Measurements from ENCODE around the gene TJP2.

Gene TJP2

GRCh38 chr9:69308206-69308931, 134.3 kb downstream of the TJP2 start:
- H3K27ac ChIP-seq, result no peak overlapping the region
- POLR2A ChIA-PET (ENCODE audit: low non-redundant PET), result no interaction called here
- CTCF ChIA-PET, result interaction anchor here (0.6 kb wide), 2 partner anchors 39 to 322 kb away, joined by 3 to 4 read pairs; no protein-coding TSS in a partner anchor
- TF ChIP-seq CTCF (conservative IDR thresholded peaks at IDR 0.05; ENCODE audit: low read depth), result no peak
- DNase-seq (ENCODE audit: low spot score), result no peak

DNA sequence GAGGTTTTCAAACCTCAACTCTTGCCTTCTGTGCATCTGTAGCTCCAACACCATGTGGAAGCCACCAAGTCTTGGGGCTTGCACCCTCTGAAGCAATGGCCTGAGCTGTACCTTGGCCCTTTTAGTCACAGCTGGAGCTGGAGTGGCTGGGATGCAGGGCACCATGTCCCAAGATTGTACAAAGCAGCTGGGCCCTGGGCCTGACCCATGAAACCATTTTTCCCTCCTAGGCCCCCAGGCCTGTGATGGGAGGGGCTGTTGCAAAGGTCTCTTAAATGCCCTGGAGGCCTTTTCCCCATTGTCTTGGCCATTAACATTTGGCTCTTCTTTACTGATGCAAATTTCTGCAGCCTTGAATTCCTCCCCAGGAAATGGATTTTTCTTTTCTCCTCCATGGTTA, 139.1 kb downstream of the TJP2 start:
- TF ChIP-seq CTCF (conservative IDR thresholded peaks at IDR 0.05; ENCODE audit: low read depth), result no peak
- no peak for DNase-seq (ENCODE audit: low spot score)
- H3K27ac ChIP-seq, result no peak overlapping the region
- CTCF ChIA-PET, result no interaction called here
- POLR2A ChIA-PET (ENCODE audit: low non-redundant PET), result no interaction called here

- no peak overlapping the region for H3K27ac ChIP-seq
- TF ChIP-seq CTCF (conservative IDR thresholded peaks at IDR 0.05; ENCODE audit: low read depth), result no peak
- ChIA-PET POLR2A (ENCODE audit: low non-redundant PET) (no interaction called here), CTCF (no interaction called here)
- DNase-seq (ENCODE audit: low spot score), result no peak
Measured at GRCh38 chr9:69314547-69314946, 140.5 kb downstream of the TJP2 start.

DNA sequence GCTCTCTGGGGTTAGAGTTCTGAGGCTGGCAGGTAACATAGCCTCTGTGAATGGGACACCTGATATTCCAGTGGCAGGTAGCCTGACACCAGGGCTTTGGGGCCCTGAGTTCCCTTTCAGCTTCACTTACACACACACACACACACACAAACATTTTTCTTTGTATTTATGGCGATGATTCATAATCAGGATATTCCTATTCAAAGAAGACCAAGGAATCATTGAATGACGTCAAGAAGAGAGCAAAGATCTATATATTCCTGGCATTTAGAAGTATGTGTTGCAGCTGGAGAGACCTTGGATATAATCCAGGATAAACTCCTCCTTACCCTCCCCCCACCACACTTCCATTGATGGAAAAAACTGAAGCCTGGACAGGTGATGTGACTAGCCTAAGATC, 143.0 kb downstream of the TJP2 start:
- ChIA-PET CTCF (no interaction called here), POLR2A (ENCODE audit: low non-redundant PET) (no interaction called here)
- DNase-seq (ENCODE audit: low spot score), result peak; percentile 36
- TF ChIP-seq CTCF (conservative IDR thresholded peaks at IDR 0.05; ENCODE audit: low read depth), result no peak
- no peak overlapping the region for H3K27ac ChIP-seq

DNA sequence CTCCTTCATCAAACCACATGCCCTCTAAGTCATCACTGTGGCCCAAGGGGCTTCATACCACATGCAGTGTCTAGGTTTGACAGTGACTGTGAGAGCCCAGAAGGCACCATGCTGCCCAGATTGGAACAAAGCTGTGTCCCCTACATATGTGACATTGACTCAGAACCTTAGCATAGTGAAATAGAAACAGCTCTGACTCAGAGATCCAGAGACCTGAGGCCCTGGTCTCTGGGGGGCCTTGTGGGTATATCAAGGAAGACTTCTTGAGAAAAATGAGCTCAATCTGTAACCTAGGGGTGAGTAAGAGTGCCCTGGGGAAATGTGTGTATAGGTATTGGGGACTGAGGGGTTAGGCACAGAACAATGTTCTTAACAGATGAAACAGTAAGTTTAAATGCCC, 143.8 kb downstream of the TJP2 start:
- no peak for TF ChIP-seq CTCF (conservative IDR thresholded peaks at IDR 0.05; ENCODE audit: low read depth)
- no peak for DNase-seq (ENCODE audit: low spot score)
- CTCF ChIA-PET, result no interaction called here
- POLR2A ChIA-PET (ENCODE audit: low non-redundant PET), result no interaction called here
- H3K27ac ChIP-seq, result no peak overlapping the region

- TF ChIP-seq CTCF (conservative IDR thresholded peaks at IDR 0.05; ENCODE audit: low read depth), result no peak
- no peak overlapping the region for H3K27ac ChIP-seq
- no peak for DNase-seq (ENCODE audit: low spot score)
- ChIA-PET POLR2A (ENCODE audit: low non-redundant PET) (no interaction called here), CTCF (interaction anchor here (0.6 kb wide), 1 partner anchor 493 kb away, joined by 3 read pairs; no protein-coding TSS in a partner anchor)
Measured at GRCh38 chr9:69319324-69320025, 145.4 kb downstream of the TJP2 start.
